NCI-H460 (cell line): ENCODE measurements around the gene UNC50. TPM values are rescaled to one million over a fixed set of nuclear protein-coding genes. Genes with fewer than 3 reads are reported as not detected.

Experiments
- DNase-seq: peaks from one replicate; pipeline ENCODE4 v3.0.0-alpha.2; 2016; ENCODE audit warnings: low read depth; ENCODE audit errors: extremely low read depth
- polyA plus RNA-seq: library from polyadenylated mRNA; depleted of rRNA; stranded (reverse); fragments of >200 nt; gene quantifications from 2 replicates; pipeline ENCODE4 v1.2.3, GENCODE V29; 2014; cell fraction: nucleus; rRNA removed
- total RNA-seq: library from RNA; depleted of rRNA; stranded (reverse); fragments of >200 nt; shearing (Covaris generic); gene quantifications from 2 replicates; pipeline ENCODE4 v1.2.3, GENCODE V29; 2014; rRNA removed

UNC50 gene, protein sequence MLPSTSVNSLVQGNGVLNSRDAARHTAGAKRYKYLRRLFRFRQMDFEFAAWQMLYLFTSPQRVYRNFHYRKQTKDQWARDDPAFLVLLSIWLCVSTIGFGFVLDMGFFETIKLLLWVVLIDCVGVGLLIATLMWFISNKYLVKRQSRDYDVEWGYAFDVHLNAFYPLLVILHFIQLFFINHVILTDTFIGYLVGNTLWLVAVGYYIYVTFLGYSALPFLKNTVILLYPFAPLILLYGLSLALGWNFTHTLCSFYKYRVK
- 75.2 and 76.0 TPM in 2 replicates for total RNA-seq
- polyA plus RNA-seq = 44.2 and 52.2 TPM in 2 replicates

DNA sequence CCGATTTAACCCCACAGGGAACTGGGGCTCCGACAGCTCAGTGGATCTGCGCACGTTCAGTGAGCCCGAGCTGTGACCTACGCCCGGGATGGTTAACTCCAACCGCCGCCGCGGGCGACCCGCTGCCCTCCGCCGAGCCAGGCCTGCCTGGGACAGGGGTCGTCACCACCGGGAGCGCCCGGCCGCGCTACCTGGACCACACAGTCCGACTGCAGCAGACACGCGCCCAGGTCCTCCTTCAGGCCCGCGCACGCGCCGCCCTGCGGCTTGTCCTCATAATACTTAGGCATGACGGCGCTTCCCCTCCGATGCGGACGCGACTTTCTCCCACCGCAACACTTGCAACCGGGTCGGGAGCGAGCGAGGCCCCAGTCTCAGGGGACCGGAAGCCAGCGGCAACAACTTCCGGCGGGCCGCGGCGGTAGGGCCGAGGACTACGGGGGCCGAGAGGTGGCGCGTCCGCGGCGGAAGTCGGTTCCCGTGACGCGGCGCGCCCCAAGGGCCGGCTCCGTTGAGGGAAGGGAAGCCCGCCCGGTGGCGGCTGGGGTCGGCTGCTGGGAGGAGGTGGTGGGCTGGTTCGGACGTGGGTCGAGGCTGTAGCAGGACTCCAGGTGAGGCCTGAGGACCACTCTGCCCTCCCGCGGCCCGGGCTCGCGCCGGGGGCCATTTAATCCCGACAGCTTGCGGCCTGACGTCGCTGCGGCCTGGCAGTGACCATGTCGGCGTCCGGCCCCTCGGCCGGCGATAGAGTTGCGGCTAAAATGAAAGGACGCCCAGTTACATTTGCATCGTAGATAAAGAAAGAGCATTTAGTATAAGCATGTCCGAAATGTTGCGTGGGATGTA, at the start of gene UNC50, which contains the start of gene COA5:
Gene UNC50 (plus strand): TSS at position 474 of the 846 bp plus-strand sequence. CDS start 1,171 bp downstream, outside the sequence.
Gene COA5 (minus strand): TSS at position 397 of the 846 bp plus-strand sequence. CDS start 107 bp downstream, at position 290.
- peak; percentile 83 for DNase-seq

DNA sequence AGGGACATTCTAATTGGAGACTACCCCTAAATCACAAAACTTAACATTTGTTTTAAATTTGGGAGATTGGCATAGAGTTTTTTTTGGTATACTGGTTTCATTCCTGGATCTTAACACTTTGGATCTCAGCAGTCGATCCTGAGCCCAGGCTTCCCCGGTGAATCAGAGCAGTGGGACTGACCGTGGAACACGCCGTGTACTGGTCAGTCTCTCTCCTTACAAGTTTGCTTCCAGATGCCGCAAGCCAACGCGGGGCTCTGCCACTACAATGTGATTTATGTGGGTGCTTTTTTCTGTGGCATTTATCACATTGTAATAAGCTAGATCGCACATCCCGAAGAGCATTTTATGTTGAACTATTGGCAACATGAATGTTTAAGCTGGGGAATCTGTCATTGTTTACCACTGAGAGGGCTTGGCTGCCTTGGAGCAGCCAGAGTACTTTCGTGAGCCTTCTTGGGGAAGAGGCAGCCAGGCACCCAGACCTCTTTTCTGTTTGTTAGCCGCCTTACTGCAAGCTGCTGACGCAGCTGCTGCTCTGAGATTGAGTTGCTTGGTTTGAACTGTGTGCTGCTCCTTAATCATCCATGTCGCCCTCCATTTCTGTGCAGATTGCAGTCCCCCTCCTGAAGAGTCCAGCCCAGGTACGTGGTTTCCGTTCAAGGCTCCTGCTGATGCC, 49.4 kb upstream of the UNC50 start:
- no peak for DNase-seq

DNA sequence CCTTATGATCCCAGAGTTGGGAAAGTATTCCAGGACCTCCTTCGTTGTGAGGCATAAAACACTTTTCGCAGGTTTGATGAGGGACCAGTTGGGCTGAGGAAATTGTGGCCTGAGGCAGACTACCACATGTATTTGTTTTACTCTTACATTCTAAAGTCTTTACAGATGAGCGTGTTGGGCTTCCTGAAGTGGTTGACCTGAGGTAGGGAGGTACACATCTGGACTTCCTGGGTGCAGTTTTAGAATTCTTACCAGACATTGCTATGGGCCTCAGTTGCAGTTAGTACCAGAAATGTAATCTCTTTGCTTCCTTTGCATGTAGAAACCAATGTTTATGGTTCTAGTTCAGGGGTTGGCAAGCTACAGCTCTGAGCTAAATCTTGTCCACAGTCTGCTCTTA, 48.8 kb upstream of the UNC50 start:
- DNase-seq = no peak

DNA sequence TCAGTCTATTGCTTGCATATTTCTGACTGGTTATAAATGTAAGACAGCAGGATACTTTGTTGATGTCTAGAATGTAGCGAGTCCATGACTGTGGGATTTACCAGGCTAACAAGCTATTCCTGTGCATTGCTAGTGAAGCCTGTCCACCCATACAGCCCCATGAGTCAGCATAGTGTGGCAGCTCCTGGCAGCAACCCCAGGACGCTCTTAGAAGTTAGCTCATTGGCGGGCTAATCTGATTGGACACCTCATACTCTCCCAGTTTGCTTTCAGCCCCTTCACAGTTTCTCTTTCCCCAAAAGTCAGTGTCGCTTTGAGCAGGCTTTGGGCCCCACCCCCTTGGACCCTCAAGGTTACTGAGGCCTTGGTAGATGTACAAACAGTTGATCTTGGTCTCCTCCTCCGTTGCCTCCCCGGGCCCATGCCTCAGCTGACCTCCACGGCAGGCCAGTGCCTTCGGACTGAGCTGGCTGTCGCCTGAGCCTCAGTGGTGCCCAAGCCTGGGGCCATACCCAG, 48.1 kb upstream of the UNC50 start:
- DNase-seq = peak; percentile 69

DNA sequence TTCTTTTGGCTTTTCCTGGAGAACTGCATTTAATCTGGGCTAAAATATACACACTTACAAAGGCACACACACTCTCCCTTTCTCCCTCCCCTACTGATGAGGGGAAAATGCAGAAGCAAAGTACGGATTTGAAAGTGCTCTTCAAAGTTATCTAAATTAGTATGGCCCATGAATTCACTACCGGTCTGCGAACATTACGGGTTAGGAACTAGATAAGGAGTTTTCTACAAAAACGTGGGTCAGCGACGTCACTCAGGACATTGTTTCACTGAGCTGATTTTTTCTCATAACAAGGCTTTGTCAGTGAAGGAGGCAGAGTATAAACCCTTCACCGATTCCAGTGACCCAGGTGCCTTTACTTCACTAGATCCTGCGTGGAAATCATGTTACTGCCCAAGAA, 47.4 kb upstream of the UNC50 start:
- no peak for DNase-seq

DNA sequence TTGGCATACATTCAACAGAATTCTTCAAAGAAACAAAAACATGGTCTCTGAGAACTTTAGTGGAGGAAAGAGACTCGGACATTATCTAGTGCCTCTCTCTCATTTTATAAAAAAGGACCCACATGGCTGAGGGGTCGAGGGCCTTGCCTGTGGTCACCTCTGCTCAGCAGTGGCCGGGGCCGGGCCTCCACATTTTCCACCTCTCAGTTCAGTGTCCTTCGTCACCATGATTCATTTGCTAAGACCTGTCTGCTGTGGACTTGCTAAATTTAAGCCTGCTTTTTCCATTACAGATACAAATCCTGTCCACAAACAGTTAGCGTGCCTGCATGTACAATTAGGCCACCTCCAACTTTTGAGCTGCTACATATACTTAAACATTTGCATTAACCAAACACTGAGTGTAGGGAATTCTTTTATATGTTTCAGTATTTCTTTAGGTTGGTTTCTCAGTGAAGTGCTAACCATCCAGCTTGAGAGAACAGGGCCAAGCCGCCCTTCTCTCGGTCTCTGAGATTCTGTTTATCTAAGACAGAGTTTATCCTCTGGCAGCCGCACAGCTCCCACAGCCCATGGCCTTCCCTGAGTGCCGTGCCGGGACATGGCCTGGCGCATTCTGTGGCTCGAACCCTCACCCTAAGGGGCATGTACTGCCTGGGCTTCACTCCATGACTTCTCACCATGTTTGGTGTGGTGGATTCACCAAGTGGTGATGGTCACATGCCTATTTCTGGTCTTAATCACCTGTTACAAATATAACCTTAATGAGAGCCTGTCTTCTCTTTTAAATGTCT, 46.3 kb upstream of the UNC50 start:
- no peak for DNase-seq

DNA sequence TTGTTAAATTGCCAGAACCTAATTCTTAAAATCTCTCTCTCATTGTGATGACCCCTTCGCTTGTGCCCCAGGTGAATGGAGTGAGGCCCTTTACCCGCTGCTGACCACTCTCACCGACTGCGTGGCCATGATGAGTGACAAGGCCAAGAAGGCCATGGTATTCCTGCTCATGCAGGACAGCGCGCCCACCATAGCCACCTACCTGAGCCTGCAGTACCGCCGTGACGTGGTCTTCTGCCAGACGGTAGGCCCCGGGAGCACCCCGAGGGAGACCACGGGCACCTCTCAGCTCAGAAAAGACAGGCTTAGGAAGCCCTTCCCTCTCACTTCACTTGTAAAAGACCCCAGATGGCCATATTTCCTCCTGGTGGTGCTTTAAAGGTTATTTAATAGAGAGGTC, 45.0 kb upstream of the UNC50 start:
- DNase-seq = no peak

DNA sequence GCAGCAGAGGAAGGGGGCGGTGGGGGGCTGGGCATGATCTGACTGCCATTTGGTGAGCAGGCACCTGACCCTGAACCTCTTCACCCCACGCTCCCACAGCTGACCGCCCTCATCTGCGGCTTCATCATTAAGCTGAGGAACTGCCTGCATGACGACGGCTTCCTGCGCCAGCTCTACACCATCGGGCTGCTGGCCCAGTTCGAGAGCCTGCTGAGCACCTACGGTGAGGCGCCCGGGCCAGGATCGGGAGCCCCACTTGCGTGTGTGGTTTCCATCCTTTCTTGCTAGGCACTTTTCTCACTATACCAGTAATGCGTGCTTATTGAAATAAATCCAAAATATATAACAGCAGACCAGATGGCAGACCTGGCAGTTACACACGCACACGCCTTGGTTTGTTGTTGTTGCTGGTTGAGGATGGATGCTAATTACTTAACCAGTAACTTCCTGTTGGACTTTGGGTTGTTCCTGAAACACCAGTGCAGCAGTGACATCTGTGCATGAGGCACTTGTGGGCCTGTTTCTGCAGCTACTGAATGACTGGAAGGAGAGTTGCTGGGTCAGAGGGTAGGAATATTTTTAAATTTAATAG, 43.8 kb upstream of the UNC50 start:
- no peak for DNase-seq

DNA sequence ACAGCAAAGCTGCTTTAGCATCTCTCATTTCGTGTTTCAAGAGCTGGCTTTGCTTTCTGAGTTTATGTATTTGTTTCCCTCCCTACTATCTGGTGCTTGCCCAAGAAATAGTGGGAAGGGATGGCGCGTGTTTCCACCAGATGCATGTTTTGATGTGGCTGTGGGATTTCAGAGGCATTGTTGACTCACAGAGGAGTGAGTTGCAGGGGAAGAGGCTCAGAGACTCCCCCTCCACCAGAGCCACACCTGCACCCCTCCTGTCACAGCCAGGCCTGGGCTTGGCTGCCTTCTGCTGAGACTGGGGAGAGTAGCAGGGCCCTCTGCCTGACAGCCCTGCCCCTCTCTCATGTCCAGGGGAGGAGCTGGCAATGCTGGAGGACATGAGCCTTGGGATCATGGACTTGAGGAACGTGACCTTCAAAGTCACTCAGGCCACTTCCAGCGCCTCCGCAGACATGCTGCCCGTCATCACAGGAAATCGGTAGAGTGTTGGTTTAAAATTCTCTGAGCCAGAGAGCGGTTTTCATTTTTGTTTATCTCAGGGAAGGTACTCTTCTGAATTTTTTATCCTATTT, 43.0 kb upstream of the UNC50 start:
- DNase-seq = no peak

DNA sequence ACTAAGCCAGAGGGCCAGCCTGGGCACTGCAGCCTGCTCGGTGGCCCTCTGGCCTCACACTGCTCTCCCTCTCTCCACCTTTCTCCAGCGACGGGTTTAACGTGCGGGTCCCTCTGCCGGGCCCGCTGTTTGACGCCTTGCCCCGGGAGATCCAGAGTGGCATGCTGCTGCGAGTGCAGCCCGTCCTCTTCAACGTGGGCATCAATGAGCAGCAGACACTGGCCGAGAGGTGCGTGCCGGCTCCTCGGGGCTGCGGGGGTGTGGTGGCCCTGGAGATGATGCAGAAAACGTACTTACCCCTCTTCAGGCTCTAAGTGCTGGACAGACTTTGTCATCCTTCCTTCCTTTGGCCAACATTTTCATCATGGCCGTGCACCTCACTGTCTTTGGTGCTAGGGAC, 42.4 kb upstream of the UNC50 start:
- DNase-seq = no peak

DNA sequence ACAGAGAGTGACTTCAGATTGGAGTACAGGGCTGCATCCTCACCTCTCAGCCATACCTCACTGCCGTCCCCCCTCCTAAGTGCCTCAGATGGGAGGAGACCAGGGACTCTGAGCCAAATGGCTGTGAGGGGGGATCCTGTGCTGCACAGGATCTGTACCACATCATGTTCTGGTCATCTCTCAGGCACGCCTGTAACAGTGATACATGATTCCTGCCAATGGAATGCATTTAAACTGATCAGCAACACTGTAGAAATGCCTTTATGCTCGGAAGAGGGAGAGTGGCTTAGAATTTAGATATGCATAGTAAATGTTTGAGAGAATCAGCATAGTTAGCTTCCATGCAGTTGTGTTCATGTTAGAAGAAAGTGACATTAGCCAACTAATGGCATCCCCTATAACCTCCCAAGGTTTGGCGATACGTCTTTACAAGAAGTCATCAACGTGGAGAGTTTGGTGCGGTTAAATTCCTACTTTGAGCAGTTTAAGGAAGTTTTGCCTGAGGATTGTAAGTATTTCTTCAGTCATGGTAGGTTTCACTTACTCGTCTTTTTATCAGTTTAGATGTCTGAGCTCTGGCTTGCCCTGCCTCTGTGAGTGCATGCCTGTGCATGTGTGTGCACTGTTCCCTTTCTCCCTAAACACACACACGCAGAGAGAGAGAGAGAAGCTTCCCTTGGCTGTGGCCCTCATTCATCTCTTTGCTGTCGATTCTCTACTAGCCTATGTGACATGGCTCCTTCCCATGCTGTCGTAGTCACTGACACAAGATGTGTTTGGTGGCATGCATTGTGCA, 40.0 kb upstream of the UNC50 start:
- DNase-seq = no peak

DNA sequence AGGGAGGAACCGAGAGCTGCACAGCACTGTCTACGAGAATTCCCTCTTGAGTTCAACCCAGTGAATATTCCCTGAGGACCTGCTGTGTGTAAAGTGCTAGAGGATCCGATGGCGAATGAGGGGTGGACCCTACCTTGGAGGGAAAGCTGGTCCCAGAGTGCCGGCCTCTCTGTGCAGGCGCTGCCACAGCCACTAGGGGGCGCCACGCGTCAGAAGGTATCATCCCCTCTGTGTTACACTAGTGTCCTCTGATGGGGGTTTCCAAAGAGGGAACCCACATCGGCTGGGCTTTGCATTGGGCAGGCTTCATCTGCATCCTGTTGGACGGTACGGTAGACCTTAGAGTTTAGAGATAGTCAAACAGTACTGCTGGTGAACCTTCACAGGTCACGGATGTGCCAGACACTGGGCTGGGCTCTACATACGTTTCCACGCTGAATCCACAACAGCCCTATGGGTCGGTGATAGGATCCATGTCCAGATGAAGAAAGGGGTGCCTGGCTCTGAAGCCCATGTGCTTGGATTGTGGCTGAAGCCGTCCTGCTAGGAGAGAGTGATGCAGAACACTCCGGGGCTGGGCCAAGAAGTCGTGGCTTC, 39.1 kb upstream of the UNC50 start:
- peak; percentile 15 for DNase-seq

DNA sequence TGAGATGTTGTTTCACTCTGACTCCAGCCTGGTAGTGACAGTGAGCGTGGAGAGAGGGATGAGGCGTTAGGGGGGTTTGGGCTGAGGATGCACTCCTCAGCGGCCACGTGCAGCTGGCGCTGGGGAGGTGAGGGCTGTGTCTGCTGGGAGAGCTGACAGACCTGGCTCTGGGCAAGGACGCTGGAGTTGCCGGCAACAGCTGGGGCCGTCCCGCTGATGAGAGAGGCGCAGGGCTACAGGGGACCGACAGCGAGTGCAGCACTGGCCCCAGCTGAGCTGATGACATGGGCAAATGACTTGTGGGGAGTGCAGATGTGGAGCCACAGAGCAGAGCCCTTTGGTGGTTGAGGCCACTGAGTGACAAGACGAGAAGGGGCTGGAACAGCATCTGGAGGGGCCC, 38.5 kb upstream of the UNC50 start:
- DNase-seq = no peak

DNA sequence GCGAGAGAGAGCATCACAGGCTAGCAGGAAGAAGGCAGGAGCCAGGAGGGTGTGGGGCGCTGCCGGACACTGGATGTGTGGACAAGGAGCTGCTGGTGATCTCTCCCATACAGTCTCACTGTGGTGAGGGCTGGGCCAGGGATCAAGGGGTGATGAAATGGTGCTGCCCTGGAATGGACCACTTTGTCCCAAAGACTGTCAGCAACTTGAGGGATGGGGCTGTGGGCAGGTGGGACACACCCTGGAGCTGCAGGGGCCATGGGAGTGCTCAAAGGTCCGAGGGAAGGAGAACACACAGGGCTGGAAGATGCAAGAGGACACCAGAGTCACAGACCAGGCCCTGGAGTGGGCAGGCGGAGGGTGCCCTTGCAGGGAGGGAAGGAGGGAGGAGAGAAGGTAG, 38.0 kb upstream of the UNC50 start:
- no peak for DNase-seq

DNA sequence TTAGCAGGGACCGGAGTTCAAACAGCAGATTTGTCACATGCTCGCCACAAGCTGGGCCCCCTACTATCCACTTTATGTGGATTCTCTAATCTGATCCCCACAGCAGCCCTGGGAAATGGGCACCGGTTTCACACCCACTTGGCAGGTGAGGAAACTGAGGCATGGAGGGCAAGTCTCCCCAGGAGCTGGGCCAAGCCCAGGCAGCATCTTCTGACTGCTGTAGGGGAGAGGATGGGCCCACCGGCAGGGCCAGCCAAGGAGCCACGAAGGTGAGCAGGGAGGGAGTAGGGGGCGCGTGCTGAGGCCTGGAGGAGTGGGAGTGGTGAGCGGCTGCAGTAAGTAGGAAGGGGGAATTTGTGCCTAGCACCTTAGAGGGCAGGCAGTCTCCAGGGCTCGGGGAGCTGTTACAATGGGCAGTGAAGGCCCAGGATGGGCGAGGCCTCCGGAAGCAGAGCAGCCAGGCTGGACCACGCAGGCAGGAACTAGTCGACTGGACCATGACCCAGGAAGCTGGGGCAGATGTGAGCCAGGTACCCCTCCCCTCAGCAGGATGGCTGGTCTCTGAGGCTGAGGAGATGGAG, 37.2 kb upstream of the UNC50 start:
- no peak for DNase-seq

DNA sequence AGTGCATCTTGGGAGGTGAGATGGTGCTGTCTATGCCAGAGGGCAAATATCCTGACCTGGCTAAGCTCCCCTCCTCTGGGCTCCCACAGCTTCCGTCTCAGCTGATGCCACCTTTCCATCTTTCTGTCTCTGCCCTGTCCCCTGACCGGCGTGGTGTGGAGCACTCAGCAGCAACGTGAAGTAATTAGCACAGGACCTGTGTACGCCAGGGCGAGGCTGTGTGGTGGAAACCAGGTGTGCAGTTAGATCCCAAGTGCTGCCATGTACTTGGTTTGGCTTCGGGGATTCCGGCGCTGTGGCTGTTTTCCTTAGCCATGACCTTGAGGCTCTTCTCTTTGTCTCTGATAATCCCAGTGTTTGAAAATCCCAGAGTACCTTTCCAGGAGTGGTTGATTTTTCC, 36.6 kb upstream of the UNC50 start:
- DNase-seq = no peak

DNA sequence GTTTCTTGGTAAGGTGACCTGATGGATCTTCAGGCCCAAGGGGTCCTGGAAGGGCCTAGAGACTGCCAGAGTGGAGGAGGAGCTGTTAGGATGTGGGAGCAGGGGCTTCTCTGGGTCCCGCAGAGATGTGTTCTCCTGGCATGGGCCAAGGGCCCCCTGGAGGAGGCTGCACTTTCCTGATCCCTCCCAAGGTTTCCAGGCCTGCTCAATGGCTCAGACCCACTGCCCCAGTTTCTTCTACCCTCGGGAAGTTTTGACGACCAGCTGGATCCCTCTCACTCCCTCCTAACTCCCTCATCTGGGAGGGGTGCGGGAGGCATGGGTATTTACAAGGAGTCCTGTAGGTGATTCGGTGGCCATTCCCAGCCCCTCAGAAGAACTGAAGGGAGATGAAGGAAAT, 36.2 kb upstream of the UNC50 start:
- no peak for DNase-seq

DNA sequence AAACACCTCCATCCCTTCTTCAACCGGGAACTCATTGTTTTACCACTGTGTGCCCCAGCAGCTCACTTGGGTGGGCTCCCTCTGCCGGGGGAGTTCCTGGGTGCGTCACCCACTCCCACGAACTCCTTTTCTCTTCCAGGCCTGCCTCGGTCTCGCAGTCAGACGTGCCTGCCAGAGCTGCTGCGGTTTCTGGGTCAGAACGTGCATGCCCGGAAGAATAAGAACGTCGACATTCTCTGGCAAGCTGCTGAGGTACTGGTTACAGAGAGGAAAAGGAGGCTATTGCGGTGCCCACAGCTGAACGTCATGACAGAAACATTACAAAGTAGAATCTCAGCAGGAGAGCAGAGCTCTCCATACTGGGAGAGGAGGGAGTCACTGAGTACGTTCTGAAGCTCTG, 35.7 kb upstream of the UNC50 start:
- no peak for DNase-seq
